Transverse colon (tissue), 4 donors: Measurements from ENCODE around the gene FAM210A. TPM values are rescaled to one million over a fixed set of nuclear protein-coding genes. Genes with fewer than 3 reads are reported as not detected.

Experiments used
- DNase-seq: peaks from one replicate; pipeline ENCODE4 v3.0.0-alpha.2; 2019
- H3K27ac ChIP-seq, 4 donors: fragments of 200-600 bp; sonication (generic); 2 replicates each; pipeline ENCODE4 v1.5.1; 2016 to 2018; ENCODE audit warnings: inconsistent platforms in 4 of 4
- H3K27me3 ChIP-seq: fragments of 200-600 bp; sonication (generic); 2 replicates; pipeline ENCODE4 v1.5.1; 2017; ENCODE audit warnings: inconsistent platforms
- H3K36me3 ChIP-seq, 4 donors: fragments of 200-600 bp; sonication (generic); 2 replicates each; pipeline ENCODE4 v1.5.1; 2017 to 2019; ENCODE audit warnings: inconsistent platforms in 4 of 4
- H3K4me1 ChIP-seq, 4 donors: fragments of 200-600 bp; sonication (generic); 2 replicates each; pipeline ENCODE4 v1.5.1; 2017 to 2020; ENCODE audit warnings: inconsistent platforms in 4 of 4
- H3K4me3 ChIP-seq, 4 donors: fragments of 200-600 bp; sonication (generic); 1 replicate in 1 of 4; 2 replicates in 3 of 4; pipeline versions ENCODE4 v1.5.1 to v1.6.1; 2017 to 2019; ENCODE audit warnings: inconsistent platforms in 4 of 4
- H3K9me3 ChIP-seq, 2 donors: fragments of 200-600 bp; sonication (generic); 2 replicates each; pipeline ENCODE4 v1.5.1; 2017 to 2019; ENCODE audit warnings: inconsistent platforms in 2 of 2
- EP300 ChIP-seq: sonication (generic); formaldehyde crosslinking; IDR thresholded peaks from one replicate; pipeline ENCODE4 v1.6.1; 2017; ENCODE audit warnings: antibody characterized with exemption, low read depth
- POLR2A ChIP-seq: fragments of 450-650 bp; IDR thresholded peaks from one replicate; pipeline ENCODE4 v1.6.1; 2016; ENCODE audit warnings: antibody characterized with exemption, mild to moderate bottlenecking, moderate library complexity
- POLR2AphosphoS5 ChIP-seq, 3 donors: sonication (generic); formaldehyde crosslinking; IDR thresholded peaks; one replicate each; pipeline ENCODE4 v1.6.1; 2016; ENCODE audit warnings: antibody characterized with exemption in 3 of 3
- WGBS, 2 donors: methylation state at CpG; one replicate each; pipeline ENCODE4 v1.1.5; 2018; ENCODE audit warnings: low coverage in 1 of 2; 5-methylcytosine and 5-hydroxymethylcytosine counted together
- in situ Hi-C, 4 donors: fragments of 200-750 bp; cut with MboI; loops; one replicate each; pipeline versions ENCODE4 v1.15.0 to v1.15.1; 2017; ENCODE audit warnings: low sequenced_read_pairs in 3 of 4, low pct_ligation_motif_present in 1 of 4, low pct_unique_long_range_greater_than_20kb in 1 of 4
- intact Hi-C: fragments of 100-400 bp; cut with DNase I; formaldehyde crosslinking; loops from one replicate; pipeline ENCODE4 v1.15.1; 2023; ENCODE audit warnings: low total_unique reads
- total RNA-seq, 4 donors: library from RNA; depleted of rRNA; stranded (reverse); fragments of >200 nt; gene quantifications; one replicate each; pipeline ENCODE4 v1.1.0, GENCODE V29; 2016
- TF ChIP-seq, protein P1 (sequence below), 5 experiments: fragments of 200-600 bp in 3 of 5; fragments of 450-650 bp in 2 of 5; sonication (generic) in 3 of 5; IDR thresholded peaks; 1 replicate in 2 of 5; 2 replicates in 3 of 5; pipeline ENCODE4 v1.5.1; 2016 to 2017; ENCODE audit warnings: antibody characterized with exemption in 5 of 5, inconsistent platforms in 3 of 5, mild to moderate bottlenecking in 2 of 5, moderate library complexity in 1 of 5

The FAM210A gene
- total RNA-seq, 4 donors from 2014 or later, result 0.80 to 12.2 (median 10.2) TPM

DNA sequence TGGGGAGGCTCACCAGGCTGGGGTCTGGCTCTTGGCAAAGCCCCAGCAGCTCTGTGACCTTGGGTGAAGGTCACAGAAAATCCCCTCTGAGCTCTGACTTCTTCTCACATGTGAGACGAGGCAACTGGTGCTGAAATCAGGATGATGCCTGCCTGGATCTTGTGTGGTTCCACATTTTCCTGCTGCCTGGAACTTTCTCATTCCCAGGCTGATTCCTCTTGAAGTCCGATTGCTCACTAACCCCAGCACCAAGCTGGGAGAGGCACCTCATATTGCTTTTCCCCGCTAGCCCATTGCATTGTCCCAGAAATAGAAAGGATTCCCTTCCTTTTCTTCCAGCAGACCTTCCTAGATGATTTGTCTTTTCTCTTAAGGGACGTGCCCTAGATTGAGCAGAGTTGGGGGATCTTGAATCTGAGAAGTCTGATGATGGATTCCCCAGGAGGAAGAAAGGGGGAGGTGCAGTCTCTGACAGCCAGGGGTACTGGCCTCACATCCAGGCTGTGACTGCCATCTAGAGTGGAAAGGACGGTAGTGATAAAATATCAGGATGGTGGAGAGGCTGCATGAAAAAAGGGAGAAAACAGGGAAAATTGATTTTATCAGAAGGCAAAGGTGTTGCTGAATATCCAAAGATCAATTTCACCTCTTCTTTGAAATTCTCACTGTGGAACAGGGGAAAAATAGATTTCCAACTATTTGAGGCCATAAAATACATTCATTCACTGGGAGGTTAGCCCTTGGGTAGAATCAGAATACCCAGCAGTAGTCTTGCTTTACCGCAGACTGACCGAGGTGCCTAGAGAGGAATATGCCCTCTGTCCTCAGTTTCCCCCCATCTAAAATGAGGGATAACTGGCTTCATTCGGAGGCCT, 96.3 kb downstream of the FAM210A start:
- peak; percentile 49 for DNase-seq
- 37 to 50% methylated on average over 6 to 8 of the region's 8 CpGs for WGBS, 2 donors
- H3K36me3 ChIP-seq, result no peaks in the 10 kb centered on the region
- H3K9me3 ChIP-seq, result no peaks in the 10 kb centered on the region
- intact Hi-C loops, result loop anchor here (5.0 to 10.0 kb wide), 4 partner anchors 98 to 515 kb away; partner anchors contain the start of gene LDLRAD4
- no peaks in the 10 kb centered on the region for H3K27me3 ChIP-seq
- no peak for TF ChIP-seq EP300
- TF ChIP-seq POLR2AphosphoS5 (IDR thresholded peaks at IDR 0.05), result no peak
- TF ChIP-seq, protein P1, sequence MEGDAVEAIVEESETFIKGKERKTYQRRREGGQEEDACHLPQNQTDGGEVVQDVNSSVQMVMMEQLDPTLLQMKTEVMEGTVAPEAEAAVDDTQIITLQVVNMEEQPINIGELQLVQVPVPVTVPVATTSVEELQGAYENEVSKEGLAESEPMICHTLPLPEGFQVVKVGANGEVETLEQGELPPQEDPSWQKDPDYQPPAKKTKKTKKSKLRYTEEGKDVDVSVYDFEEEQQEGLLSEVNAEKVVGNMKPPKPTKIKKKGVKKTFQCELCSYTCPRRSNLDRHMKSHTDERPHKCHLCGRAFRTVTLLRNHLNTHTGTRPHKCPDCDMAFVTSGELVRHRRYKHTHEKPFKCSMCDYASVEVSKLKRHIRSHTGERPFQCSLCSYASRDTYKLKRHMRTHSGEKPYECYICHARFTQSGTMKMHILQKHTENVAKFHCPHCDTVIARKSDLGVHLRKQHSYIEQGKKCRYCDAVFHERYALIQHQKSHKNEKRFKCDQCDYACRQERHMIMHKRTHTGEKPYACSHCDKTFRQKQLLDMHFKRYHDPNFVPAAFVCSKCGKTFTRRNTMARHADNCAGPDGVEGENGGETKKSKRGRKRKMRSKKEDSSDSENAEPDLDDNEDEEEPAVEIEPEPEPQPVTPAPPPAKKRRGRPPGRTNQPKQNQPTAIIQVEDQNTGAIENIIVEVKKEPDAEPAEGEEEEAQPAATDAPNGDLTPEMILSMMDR (IDR thresholded peaks at IDR 0.05), result peak; percentile 66 to 87 (median 78)
- peaks cover 0 to 10% (median 1%) of the 10 kb centered on the region in 4 donors for H3K4me1 ChIP-seq
- H3K4me3 ChIP-seq, result no peak overlapping the region
- peak overlapping the region in 1 of 4 donors; percentile 12 for H3K27ac ChIP-seq
- in situ Hi-C loops, result loop anchor here in 3 of 4 donors (25.0 kb wide), 2 partner anchors 418 to 518 kb away; partner anchors contain the start of gene LDLRAD4 (in 2 of the 3)

DNA sequence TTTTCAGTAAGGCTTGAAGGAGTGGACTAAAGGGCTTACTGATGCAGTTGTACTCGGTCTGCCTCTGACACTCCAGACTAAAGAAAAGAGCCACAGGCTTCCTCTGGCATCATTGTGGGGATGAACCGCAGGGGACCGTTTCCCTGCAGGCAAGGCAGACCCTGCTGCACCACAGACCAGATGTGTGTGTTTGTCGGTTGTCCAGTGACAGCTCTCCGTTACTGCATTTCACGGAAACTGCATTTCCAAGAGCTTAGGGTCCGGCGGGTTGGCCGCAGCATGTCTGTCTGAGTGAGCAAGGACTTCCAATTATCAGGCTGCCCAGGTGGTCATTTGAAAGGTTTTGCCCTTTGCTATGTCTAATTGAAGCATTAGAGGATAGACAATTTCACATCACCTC, 98.1 kb downstream of the FAM210A start:
- no peak for DNase-seq
- TF ChIP-seq, protein P1 (IDR thresholded peaks at IDR 0.05), result no peak
- no peak for TF ChIP-seq POLR2A
- no peak for TF ChIP-seq POLR2AphosphoS5 (IDR thresholded peaks at IDR 0.05)
- no peak for TF ChIP-seq EP300
- H3K27me3 ChIP-seq, result no peaks in the 10 kb centered on the region
- 56 to 93% methylated on average over 3 to 9 of the region's 9 CpGs for WGBS, 2 donors
- no peaks in the 10 kb centered on the region for H3K36me3 ChIP-seq
- intact Hi-C loops, result loop anchor here (5.0 to 10.0 kb wide), 3 partner anchors 96 to 513 kb away; no protein-coding TSS in a partner anchor
- in situ Hi-C loops, result loop anchor here in 3 of 4 donors (25.0 kb wide), 2 partner anchors 416 to 516 kb away; partner anchors contain the start of gene LDLRAD4 (in 2 of the 3)
- H3K4me1 ChIP-seq, result peaks cover 0 to 10% (median 1%) of the 10 kb centered on the region in 4 donors
- H3K4me3 ChIP-seq, result no peak overlapping the region
- H3K9me3 ChIP-seq, result no peaks in the 10 kb centered on the region
- H3K27ac ChIP-seq, result no peak overlapping the region

DNA sequence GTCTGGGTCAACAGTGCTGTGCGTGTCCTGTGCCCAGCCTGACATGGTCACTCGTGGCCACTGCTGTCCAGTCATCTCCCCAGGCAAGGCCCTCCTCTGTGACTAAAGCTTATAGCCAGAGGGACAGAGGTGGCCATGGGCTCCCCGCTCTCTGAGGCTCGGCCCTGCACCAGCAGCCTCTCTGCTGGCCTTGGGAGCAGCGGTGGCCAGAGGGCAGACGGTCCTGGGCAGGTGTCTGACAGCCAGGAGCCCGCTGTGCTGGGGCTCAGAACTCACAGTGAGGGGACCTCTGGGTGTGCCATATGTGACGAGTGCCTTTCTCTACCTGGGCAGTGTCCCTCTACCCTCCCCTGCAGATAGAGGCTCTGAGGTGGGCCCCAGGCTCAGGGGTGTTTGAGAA, 98.7 kb downstream of the FAM210A start:
- WGBS, 2 donors, result 95% methylated on average over 8 of the region's 8 CpGs; no CpG with 5 or more reads in 1 of the 2 donors
- H3K27ac ChIP-seq, result no peak overlapping the region
- no peaks in the 10 kb centered on the region for H3K9me3 ChIP-seq
- H3K4me3 ChIP-seq, result no peak overlapping the region
- H3K4me1 ChIP-seq, result peaks cover 0 to 10% (median 1%) of the 10 kb centered on the region in 4 donors
- H3K27me3 ChIP-seq, result no peaks in the 10 kb centered on the region
- in situ Hi-C loops (loop anchor here in 3 of 4 donors (25.0 kb wide), 2 partner anchors 415 to 515 kb away; partner anchors contain the start of gene LDLRAD4 (in 2 of the 3)), intact Hi-C loops (loop anchor here (5.0 to 10.0 kb wide), 3 partner anchors 95 to 513 kb away; no protein-coding TSS in a partner anchor)
- H3K36me3 ChIP-seq, result no peaks in the 10 kb centered on the region
- no peak for DNase-seq
- TF ChIP-seq POLR2A, result no peak
- TF ChIP-seq POLR2AphosphoS5 (IDR thresholded peaks at IDR 0.05), result no peak
- TF ChIP-seq, protein P1 (IDR thresholded peaks at IDR 0.05), result no peak
- TF ChIP-seq EP300, result no peak

DNA sequence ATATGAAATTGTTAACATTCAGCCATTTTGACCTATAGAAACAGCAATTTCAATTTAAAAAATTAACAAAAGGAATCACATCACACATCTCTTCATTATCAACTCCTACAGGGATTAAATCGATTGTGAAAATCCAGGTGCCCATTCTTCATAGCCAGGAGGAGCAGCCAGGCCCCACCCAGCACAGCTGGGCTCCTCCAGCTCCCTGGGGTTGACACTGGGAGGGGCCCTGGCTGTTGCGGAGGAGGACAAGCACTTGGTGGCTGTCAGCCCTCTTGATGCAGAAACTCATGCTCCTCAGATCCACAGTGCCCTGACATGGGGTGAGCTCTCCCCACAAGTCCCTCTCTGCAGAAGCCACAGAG, 99.8 kb downstream of the FAM210A start:
- TF ChIP-seq POLR2A (no peak), POLR2AphosphoS5 (IDR thresholded peaks at IDR 0.05) (no peak), EP300 (no peak)
- TF ChIP-seq, protein P1 (IDR thresholded peaks at IDR 0.05), result no peak
- no peaks in the 10 kb centered on the region for H3K36me3 ChIP-seq
- no peaks in the 10 kb centered on the region for H3K9me3 ChIP-seq
- no peaks in the 10 kb centered on the region for H3K27me3 ChIP-seq
- intact Hi-C loops (loop anchor here (5.0 to 10.0 kb wide), 3 partner anchors 94 to 512 kb away; no protein-coding TSS in a partner anchor), in situ Hi-C loops (loop anchor here in 3 of 4 donors (25.0 kb wide), 2 partner anchors 414 to 514 kb away; partner anchors contain the start of gene LDLRAD4 (in 2 of the 3))
- no peak overlapping the region for H3K4me3 ChIP-seq
- H3K27ac ChIP-seq, result no peak overlapping the region
- DNase-seq, result no peak
- WGBS, 2 donors, result 70% methylated on average over 2 of the region's 2 CpGs; no CpG with 5 or more reads in 1 of the 2 donors
- H3K4me1 ChIP-seq, result peaks cover 0 to 10% (median 1%) of the 10 kb centered on the region in 4 donors
